SK-N-DZ (cell line): ENCODE results near the gene ZNF681.
"Not testable (repeated sequence)": the region's sequence is repeated elsewhere in the genome, so short reads cannot be mapped to it uniquely, and the experiment has no call there.

Experiments
- DNase-seq: peaks from one replicate; pipeline ENCODE4 v3.0.0-alpha.2; 2015; ENCODE audit warnings: low spot score

The ZNF681 gene

GRCh38 chr19:23774106-23774505 is 15.4 kb upstream of the ZNF681 start:
- DNase-seq: no peak

DNA sequence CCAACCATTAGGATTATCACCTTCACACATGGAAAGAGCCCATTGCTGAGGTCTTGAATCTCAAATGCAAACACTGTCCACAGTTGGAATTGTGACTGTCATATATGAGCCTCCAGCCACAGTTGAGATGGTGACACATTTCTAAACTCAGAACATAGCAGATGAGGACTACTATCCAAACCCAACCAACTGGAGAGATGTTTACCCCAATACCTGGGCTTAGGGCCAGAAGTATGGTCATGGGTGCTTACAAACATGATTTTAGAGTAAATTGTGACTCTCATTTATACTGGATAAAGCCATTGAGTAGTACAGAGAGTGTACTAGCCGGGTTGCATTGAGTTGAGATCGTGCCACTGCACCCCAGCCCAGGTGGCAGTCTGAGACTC is 14.0 kb upstream of the ZNF681 start:
- no peak for DNase-seq

GRCh38 chr19:23771761-23772674 is 13.3 kb upstream of the ZNF681 start:
- DNase-seq: no peak

DNA sequence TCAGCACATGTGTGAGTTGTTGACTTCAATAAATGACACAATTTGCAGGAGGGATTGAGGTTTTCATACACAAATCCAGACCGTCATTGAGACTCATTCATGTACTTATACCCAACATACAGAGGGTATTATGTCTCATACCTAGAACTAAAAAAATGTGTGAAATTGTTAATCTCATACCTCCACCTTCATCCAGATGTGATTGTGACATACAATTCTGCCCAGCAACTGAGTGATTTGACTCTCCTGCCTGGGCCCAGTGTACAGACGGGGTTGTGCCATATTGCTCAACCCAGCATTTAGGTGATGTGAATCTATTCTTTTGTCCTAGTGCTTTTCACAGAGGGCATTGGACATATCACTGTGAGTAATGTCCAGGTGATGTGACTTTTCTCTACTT is 12.6 kb upstream of the ZNF681 start:
- no peak for DNase-seq

DNA sequence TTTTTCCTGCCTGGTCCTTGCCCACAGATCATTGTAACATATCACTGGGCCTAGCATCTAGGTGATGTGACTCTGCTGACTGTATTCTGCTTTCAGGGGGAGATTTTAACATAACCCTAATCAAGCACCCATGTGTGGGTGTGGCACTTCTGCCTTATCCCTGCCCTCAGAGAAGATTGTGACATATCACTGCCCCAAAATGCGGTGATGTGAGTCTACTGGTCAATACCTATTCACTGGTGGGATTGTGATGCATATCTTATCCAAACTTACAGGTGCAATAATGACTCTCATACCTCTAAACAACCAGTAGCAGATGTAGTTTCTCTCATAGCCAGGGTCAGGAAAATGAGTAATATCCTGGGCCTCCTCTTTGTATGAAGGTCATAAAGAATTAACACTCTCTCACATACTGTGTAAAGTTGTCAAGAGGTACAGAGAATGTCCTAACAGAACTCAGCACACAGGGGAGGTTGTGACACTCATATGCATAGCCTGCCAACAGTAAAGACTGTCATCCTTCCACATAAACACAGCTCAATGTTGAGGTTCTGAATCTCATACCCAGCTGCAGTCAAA is 12.1 kb upstream of the ZNF681 start:
- DNase-seq: no peak

DNA sequence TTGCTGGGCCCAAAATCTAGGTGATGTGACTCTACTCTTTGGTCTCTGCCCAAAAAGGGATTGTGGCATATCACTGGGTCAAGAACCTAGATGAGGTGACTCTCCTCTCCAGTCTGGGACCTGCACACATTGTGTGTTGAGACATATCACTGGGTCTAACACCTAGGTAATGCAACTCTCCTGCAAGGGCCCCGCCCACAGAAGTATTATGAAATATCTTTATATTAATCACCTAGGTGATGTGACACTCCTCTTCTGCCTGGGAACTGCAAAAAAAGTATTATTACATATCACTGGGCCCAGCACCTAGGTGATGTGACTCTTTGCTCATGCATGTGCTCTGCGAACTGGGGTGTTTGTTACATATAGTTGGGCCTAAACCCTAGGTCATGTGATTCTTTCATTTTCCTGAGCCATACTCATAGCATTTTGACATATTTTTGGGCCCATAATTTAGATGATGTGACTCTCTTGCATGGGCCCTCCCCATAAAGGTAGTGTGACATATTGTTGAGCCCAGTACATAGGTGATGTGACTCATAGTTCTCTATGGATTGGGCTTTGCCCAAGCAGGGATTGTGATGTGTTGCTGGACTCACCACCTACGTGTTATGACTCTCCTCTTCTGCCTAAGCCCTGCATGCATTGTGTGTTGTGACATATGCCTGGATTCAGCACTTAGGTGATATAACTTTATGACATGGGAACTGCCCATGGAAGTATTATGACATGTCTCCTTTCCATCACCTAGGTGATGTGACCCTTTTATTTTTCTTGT is 11.2 kb upstream of the ZNF681 start:
- no peak for DNase-seq

DNA sequence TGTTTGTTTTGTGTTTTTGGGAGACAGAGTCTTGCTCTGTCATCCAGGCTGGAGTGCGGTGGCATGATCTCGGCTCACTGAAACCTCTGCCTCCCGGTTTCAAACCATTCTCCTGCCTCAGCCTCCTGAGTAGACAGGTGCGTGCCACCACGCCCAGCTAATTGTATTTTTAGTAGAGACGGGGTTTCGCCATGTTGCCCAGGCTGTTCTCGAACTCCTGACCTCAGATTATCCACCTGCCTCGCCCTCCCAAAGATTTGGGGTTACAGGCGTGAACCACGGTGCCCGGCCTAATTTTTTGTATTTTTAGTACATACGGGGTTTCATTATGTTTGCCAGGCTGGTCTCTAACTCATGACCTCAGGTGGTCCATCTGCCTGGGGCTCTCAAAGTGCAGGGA is 8.3 kb upstream of the ZNF681 start:
- no peak for DNase-seq

GRCh38 chr19:23764781-23765180 is 6.1 kb upstream of the ZNF681 start:
- DNase-seq: no peak

DNA sequence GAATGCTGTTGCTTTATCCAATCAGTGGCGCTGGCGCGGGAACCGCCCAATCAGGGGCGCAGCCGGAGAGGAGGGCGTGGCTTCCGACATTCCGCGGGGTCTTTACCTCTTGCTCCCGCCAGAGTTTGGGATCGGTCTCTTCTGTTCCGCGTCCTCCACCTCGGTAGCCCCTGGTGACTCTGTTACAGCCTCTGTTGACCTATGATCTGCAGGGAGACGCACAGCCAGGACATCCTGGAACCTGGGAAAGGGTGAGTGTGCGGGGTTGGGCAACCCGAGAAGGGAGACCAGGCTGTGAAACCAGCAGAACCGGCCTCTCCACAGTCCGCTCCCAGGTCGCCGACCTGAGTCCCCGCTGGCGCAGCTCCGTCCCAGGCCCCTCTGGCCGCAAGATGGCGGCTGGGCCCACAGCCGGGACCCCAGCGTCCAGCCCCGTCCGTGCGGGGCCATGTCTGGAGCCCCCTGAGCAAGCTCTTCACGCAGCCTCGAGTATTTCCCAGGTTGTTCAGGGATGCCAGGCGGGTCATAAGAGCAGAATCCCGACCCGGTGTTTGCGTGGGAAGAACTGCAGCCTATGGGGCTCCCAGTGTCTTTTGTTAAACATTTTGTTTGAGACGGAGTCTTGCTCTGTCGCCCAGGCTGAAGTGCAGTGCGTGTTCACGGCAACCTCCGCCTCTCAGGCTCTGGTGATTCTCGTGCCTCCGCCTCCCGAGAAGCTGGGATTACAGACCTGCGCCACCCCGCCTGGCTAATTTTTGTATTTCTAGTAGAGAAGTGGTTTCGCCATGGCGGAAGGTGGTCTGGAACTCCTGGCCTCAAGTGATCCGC is 4.4 kb upstream of the ZNF681 start:
- peak; percentile 75 for DNase-seq

- DNase-seq: no peak
Observed at GRCh38 chr19:23762548-23762883, 3.8 kb upstream of the ZNF681 start.

GRCh38 chr19:23760326-23760725 is 1.6 kb upstream of the ZNF681 start:
- not testable (repeated sequence) for DNase-seq

- not testable (repeated sequence) for DNase-seq
Observed at GRCh38 chr19:23743633-23744232, 15.0 kb downstream of the ZNF681 start.

- not testable (repeated sequence) for DNase-seq
Observed at GRCh38 chr19:23730729-23731465, 27.8 kb downstream of the ZNF681 start.

DNA sequence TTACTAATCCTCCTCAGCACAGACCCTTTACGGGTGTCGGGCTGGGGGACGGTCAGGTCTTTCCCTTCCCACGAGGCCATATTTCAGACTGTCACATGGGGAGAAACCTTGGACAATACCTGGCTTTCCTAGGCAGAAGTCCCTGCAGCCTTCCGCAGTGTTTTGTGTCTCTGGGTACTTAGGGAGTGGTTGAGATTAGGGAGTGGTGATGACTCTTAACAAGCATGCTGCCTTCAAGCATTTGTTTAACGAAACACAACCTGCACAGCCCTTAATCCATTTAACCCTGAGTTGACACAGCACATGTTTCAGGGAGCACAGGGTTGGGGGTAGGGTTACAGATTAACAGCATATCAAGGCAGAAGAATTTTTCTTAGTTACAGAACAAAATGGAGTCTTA is 34.5 kb downstream of the ZNF681 start:
- DNase-seq: peak; percentile 38

DNA sequence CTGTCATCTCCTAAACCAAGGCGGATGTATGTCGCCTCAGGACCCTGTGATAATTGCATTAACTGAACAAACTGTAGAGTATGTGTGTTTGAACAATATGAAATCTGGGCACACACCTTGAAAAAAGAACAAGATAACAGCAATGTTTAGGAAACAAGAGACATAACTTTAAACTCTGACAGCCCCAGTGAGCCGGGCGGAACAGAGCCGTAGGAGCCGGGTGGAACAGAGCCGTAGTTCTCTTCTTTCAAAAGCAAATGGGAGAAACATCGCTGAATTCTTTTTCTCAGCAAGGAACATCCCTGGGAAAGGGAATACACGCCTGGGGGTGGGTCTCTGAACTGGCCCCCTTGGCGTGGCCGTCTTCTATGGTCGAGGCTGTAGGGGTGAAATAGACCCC is 39.9 kb downstream of the ZNF681 start:
- DNase-seq: no peak

DNA sequence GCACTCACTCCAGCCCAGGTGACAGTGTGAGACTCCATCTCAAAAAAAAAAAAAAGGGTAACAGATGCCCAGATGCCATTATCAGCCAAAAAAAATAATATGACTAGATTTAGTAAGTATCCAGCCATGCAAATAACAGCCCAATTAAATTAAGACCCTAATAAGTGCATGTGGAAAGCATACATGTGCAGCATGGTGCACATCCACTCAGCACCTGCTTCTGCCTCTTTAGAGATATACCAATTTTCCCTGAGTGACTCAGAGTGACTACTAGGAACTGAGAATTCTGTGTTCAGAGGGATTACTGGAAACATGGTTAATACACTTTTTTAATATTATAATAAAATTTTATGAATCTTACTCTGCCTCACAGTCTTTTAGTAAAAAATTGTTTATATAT is 41.9 kb downstream of the ZNF681 start:
- DNase-seq: peak; percentile 17

- DNase-seq: no peak
Observed at GRCh38 chr19:23709347-23709746, 49.3 kb downstream of the ZNF681 start.

GRCh38 chr19:23706657-23707056 is 52.0 kb downstream of the ZNF681 start:
- DNase-seq: no peak

GRCh38 chr19:23699521-23699860 is 59.2 kb downstream of the ZNF681 start:
- no peak for DNase-seq

- DNase-seq: peak; percentile 43
Observed at GRCh38 chr19:23698711-23699520, 59.8 kb downstream of the ZNF681 start.
